ENCODE results near the gene CACNG6. TPM values are rescaled to one million over a fixed set of nuclear protein-coding genes. Genes with fewer than 3 reads are reported as not detected.

CACNG6 gene
- total RNA-seq, 1 donor from 2014 or later: not detected

- Mint-ChIP-seq H3K9me3 (no peaks in the 10 kb centered on the region), H3K27ac (no peak overlapping the region), H3K36me3 (ENCODE audit: low read depth) (no peaks in the 10 kb centered on the region), H3K27me3 (ENCODE audit: insufficient read depth) (peaks cover 3% of the 10 kb centered on the region), H3K4me3 (no peak overlapping the region), H3K4me1 (ENCODE audit: low read depth) (no peaks in the 10 kb centered on the region)
- no peak for DNase-seq (ENCODE audit: low spot score)
- intact Hi-C loops (cut with micrococcal nuclease): no loop called here
Measured at GRCh38 chr19:54045771-54046170, 54.3 kb downstream of the CACNG6 start.

- Mint-ChIP-seq H3K27me3 (ENCODE audit: insufficient read depth) (peaks cover 3% of the 10 kb centered on the region), H3K4me3 (no peak overlapping the region), H3K9me3 (no peaks in the 10 kb centered on the region), H3K4me1 (ENCODE audit: low read depth) (no peaks in the 10 kb centered on the region), H3K27ac (no peak overlapping the region), H3K36me3 (ENCODE audit: low read depth) (no peaks in the 10 kb centered on the region)
- intact Hi-C loops (cut with micrococcal nuclease): no loop called here
- DNase-seq (ENCODE audit: low spot score): no peak
Measured at GRCh38 chr19:54047616-54048015, 56.2 kb downstream of the CACNG6 start.

Other genes with a start within 250 kb of the CACNG6 start
- not detected in 2 replicates for gene NLRP12, start 167.3 kb upstream of the CACNG6 start, total RNA-seq
- gene MYADM, start 123.8 kb upstream of the CACNG6 start, total RNA-seq: 58.8 and 63.1 TPM in 2 replicates
- gene PRKCG, start 109.4 kb upstream of the CACNG6 start, total RNA-seq: not detected in 2 replicates
- gene CACNG7, start 82.4 kb upstream of the CACNG6 start, total RNA-seq: not detected in 2 replicates
- not detected in 2 replicates for gene CACNG8, start 28.7 kb upstream of the CACNG6 start, total RNA-seq
- gene VSTM1, start 72.3 kb downstream of the CACNG6 start, total RNA-seq: not detected in 2 replicates
- not detected in 2 replicates for gene TARM1, start 89.7 kb downstream of the CACNG6 start, total RNA-seq
- gene OSCAR, start 109.2 kb downstream of the CACNG6 start, total RNA-seq: 0.27 TPM in 1 of 2 replicates, not detected in the other
- gene NDUFA3, start 111.2 kb downstream of the CACNG6 start, total RNA-seq: 110 and 125 TPM in 2 replicates
- gene TFPT, start 124.0 kb downstream of the CACNG6 start, total RNA-seq: 31.1 and 33.4 TPM in 2 replicates
- 110 and 118 TPM in 2 replicates for gene PRPF31, start 124.1 kb downstream of the CACNG6 start, total RNA-seq
- 70.0 and 73.2 TPM in 2 replicates for gene CNOT3, start 146.1 kb downstream of the CACNG6 start, total RNA-seq
- 5.8 and 6.6 TPM in 2 replicates for gene LENG1, start 168.1 kb downstream of the CACNG6 start, total RNA-seq
- gene TMC4, start 181.5 kb downstream of the CACNG6 start, total RNA-seq: 0.73 and 0.83 TPM in 2 replicates
- 255 and 263 TPM in 2 replicates for gene MBOAT7, start 197.9 kb downstream of the CACNG6 start, total RNA-seq
- 20.1 and 20.9 TPM in 2 replicates for gene TSEN34, start 199.7 kb downstream of the CACNG6 start, total RNA-seq
- gene RPS9, start 209.2 kb downstream of the CACNG6 start, total RNA-seq: 1,475 and 1,511 TPM in 2 replicates
- gene LILRB3, start 231.4 kb downstream of the CACNG6 start, total RNA-seq: 0.67 and 0.78 TPM in 2 replicates